GM18951 (cell line): ENCODE measurements around the gene SLC2A13.

Source experiments
- POLR2A ChIP-seq: IDR thresholded peaks from 4 replicates; pipeline ENCODE4 v1.6.1; 2011; ENCODE audit warnings: mild to moderate bottlenecking; ENCODE audit not compliant: insufficient read length, insufficient read depth; ENCODE audit errors: extremely low read depth
- in situ Hi-C: fragments of 300-500 bp; cut with MboI; formaldehyde crosslinking; loops from one replicate; pipeline ENCODE4 v1.12.0; 2022; ENCODE audit warnings: low sequenced_read_pairs, mixed read lengths, inconsistent platforms; ENCODE audit not compliant: unreplicated experiment

Gene SLC2A13

DNA sequence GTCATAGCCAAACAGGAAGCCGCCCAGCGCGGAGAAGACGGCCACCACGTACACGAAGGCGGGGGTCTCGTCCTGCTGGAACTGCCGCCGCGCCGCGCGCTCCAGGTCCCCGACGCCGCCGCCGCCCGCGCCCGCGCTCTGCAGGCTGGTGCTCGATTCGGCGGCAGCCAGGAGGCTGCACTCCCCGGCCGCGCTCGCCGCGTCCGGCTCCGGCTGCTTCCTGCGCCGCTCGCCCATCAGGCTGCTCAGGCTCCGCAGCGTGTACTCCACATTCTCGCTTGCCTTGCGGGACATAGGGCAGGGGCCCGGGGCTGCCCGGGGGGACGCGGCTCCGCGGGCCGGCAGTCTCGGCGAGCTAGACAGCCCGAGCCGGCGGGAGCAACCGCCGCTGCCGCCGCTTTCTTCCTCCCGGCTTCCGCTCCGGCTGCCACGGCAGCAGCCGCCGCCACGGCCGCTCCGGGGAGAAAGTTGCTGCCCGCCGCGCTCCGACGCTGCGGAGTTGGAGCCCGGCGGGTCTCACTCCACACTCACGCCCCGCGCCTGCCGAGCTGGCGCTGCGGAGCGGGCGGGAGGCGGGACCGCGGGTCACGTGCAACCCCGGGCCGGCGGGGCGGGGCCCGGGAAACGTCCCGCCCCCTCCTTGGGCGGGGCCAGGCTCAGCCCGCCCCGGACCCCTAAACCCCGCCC is at the start of gene SLC2A13:
TSS of gene SLC2A13 (minus strand) at position 567 of the 687 bp plus-strand sequence. CDS start at position 294, 273 bp downstream.
- in situ Hi-C loops = loop anchor here (10.0 kb wide), 1 partner anchor 91 kb away; no protein-coding TSS in a partner anchor
- TF ChIP-seq POLR2A = peak; percentile 78

DNA sequence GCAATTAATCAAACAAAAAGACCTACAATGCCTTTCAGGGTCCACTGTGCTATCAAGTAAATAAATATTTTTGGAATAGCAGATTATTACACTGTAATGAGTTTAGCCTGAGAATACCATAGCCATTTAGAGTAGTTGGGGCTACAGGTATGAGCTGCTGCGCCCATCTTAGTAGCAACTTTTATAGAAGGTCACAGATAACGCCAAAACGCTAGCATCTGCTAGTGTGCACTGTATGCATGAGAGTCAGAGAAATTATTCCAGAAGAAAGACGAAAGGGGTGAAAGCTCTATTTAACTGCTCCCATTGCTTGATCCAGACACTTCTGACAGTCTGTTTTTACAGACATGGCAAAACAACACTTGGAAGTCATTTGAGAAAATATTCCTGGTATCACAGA is 48.5 kb upstream of the SLC2A13 start:
- in situ Hi-C loops = loop anchor here (10.0 kb wide), 1 partner anchor 150 kb away; no protein-coding TSS in a partner anchor

DNA sequence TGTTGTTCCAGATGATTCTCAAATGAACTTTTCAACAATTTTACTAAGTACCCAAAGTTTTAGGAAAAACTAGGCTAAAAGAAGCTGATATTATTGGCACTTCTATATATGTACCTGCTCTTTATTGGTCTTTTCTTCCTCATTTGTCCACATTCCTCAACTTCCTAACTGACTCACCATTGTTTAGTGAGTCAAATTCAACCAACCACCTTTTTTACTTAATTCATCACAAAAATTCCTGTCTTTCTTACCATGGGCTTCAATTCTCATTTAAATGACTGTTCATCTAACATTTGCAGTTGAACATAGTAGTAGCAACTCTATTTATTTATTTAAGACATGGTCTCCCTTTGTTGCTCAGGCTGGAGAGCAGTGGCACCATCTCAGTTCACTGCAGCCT is 47.6 kb upstream of the SLC2A13 start:
- in situ Hi-C loops = loop anchor here (10.0 kb wide), 1 partner anchor 151 kb away; no protein-coding TSS in a partner anchor
- TF ChIP-seq POLR2A = no peak

More for the DNA sequence above, 48.5 kb upstream of the SLC2A13 start:
- TF ChIP-seq POLR2A = no peak

DNA sequence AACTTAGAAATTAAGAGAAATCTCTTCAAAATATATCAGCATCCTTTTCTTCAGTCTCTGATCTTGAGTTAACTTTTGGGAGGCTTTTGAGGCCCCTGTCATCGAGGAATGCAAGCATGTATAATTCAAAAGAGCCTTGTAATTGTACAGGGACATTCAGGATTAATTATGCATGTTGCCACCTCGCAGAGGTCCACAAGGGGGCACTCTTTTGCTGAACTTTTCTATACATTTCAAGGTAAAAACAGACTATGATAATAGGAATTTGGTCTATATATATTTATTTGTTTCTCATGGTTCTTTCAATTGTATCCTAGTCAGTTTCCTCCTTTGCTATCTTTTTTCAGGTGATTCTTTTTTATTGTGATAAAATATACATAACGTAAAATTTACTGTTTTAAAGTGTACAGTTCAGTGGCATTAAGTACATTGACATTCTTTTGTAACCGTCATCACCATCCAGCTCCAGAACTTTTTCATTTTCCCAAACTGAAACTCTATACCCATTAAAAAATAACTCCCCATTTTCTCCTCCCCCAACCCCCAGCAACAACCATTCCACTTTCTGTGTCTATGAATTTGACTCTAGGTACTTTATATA is 47.0 kb upstream of the SLC2A13 start:
- TF ChIP-seq POLR2A = no peak
- in situ Hi-C loops = loop anchor here (10.0 kb wide), 1 partner anchor 152 kb away; no protein-coding TSS in a partner anchor

DNA sequence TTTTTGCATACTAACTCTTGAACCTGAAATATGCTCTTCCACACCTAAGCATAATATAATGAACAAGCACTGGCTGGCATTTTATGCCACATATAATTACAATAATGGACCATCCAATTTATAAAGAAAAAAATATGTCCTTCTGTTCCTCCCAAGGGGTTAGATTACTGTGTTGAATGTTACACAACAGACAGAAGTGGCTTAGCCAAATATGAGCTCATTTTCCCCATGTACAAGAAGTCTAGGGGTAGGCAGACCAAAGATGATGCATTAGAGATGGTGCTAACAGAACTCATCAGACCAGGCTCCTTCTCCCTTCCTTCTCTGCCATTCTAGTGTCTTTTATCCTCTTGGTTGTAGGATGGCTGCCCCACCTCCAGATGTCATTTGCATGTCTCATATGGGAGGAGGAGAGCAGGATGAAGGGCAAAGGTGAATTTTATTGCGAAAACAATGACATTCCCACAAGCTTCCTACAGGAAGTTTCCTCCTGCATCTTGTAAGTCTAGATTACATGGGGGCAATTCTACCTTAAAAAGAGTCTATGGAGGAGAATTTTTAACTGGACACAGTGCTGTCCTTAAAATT is 43.9 kb upstream of the SLC2A13 start:
- no peak for TF ChIP-seq POLR2A
- in situ Hi-C loops = loop anchor here (10.0 kb wide), 1 partner anchor 155 kb away; no protein-coding TSS in a partner anchor

DNA sequence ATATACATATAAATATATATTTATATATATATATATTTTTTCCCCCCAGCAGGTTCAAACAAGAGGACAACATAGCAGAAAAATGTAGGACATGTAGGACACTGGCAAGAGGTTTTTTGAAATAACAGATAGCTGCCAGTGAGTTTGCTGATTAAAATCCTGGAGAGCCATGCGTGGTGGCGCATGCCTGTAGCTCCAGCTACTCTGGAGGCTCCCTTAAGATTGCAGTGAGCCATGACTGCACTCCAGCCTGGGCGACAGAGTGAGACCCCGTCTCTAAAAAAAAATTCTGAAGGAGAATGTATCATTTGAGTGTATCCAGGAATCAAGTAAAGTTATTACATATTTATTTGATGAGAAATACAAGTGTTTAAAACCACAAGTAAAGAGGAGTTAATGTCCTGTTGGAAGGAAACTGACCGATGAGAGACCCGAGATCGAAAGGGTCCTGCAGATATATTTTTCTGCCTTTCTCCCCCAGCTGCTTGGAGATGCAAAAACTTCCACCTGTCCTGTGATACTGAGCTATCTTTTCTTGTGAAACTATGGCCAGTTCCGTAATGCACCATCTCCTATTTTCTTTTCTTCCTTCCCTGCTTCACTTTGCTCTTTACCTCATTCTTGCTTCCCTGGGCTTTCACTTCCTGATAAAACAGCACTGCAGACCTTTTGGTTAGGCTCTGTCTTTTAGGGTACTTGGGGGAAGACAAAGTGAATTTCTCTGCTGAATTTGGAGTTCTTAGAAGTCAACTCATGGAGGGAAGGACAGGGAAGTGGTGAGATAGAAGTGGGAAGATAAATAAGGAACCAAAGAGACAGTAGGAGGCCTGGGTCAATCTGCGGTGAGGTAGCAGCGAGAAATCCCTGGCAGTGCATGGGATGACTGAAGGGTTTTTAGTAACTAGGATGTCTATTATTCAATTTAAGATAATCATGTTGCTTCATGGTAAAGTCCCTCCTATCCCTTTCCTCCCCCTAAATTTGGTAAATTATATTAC is 41.2 kb upstream of the SLC2A13 start:
- no peak for TF ChIP-seq POLR2A
- in situ Hi-C loops = no loop called here

DNA sequence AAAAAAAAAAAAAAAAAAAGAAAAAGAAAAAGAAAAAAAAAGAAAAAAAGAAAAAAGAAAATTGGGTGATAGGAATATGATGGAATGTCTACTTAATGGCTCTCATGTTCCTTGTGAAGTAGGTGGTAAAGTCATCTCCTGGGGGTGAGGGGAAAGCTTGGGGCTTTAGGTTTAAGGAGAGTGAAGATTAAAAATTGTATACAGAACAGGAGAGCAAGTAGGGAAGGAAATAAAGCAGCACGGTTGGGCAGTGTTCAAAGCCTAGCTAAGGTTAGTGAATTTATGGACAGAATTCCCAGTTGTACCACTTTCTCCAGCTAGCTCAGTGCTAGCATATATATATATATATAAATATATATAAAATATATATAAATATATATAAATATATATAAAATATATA is 40.0 kb upstream of the SLC2A13 start:
- in situ Hi-C loops = no loop called here
- TF ChIP-seq POLR2A = no peak

DNA sequence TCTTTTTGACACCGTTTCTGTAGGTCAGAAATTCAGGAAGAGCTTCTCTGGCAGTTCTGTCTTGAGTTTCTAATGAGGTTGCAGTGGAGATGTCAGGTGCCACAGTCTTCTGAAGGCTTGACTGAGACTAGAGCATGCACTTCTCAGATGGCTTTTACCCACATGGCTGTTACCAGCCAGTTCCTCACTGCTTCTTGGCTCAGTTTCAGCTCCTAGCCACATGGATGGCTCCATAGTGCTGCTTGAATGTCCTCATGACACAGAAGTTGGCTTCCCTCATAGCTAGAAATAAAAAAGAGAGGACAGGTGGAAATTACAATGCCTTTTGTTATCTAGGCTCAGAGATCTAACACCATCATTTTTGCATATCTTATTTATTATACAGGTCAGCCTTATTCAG is 38.1 kb upstream of the SLC2A13 start:
- TF ChIP-seq POLR2A = no peak
- in situ Hi-C loops = no loop called here

DNA sequence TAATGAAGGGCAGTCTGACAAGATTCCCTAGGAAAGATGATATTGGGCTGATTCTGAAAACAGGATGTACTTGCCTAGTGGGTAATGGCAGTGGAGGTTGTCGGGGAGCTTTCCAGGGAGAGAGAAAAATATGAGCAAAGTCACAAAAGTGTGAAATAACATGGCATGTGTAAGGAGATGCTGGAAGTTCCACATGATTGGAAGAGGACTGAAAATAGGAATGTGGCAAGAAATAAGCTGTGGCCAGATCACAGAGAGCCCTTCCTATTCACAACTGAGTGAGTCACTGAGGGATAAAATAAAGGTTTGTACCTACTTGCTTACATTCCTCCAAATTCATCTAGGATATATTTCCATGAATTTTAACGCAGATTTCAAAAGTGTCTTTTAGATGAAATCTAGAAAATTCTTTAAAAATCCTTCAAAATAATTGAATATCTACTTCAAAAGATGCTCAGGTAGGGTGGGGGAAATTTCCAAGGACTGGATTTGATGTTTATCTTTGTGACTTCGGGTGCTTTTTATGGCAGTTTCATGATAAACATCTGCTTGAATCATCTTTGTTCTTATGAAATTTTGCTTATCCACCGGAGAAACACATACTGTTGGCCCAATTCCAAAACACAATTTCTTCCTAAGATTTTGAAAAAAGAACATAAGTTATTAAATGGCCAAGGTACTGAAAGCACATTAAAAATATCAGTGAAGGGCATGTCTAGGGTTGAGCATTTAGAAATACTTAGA is 36.3 kb upstream of the SLC2A13 start:
- in situ Hi-C loops = no loop called here

DNA sequence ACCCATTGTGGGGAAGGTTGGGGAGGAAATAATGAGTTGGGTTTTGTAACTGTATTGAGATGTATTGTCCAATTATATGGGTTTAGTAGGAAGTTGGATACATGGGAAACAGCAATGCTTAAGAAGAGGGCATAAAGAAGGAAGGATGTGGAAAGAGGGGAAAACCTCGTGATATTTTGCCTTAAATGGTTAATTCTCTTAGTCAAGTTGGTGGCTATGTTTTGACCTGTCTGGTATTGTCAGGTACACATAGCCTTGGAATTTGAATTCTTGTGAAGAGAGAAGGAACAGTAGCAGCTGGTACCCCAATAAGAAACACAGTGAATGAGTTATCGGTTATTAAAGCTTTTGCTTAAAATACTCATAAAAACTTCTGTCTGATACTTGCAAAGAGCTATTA is 32.6 kb upstream of the SLC2A13 start:
- in situ Hi-C loops = no loop called here

More for the DNA sequence above, 36.3 kb upstream of the SLC2A13 start:
- no peak for TF ChIP-seq POLR2A

DNA sequence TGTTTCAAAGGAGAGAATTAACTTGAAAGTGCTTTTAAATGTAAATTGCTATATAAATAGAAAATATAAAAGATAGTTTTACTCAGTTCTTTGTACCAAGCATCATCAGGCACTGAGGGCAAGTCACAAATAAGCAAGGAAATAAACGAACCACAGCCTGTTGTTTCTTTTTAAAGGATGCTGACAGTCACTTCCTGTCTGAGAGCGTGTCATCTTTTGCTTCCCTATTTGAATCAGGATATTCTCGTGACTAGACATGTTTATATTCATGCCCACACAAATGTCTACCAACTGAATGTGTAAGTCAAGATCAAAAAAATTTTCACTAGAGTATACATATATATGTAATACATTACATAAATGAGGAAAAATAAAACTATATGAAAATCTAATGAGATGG is 31.4 kb upstream of the SLC2A13 start:
- in situ Hi-C loops = no loop called here

More for the DNA sequence above, 32.6 kb upstream of the SLC2A13 start:
- TF ChIP-seq POLR2A = no peak

DNA sequence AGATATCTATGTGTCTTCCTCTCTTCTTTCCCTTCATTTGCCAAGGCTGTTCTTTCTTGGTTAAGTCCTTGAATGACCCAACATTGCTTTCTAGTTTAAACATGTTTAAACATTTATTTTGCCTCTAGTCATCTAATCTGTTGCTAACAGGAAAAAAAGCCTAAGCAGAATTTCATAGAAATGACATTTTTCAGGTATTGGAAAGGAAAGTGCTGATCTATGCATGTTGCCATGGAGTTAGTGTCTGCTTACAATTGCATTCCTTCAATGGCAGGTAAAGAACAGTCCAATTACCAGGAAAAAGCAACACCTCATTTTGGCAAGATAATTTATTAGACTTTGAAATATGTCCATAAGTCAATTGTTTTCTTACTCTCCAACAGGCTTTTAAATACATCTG is 21.5 kb upstream of the SLC2A13 start:
- TF ChIP-seq POLR2A = no peak
- in situ Hi-C loops = no loop called here

More for the DNA sequence above, 31.4 kb upstream of the SLC2A13 start:
- TF ChIP-seq POLR2A = no peak
